Liver (tissue), 9 donors: ENCODE measurements around the gene NUTM1. TPM values are rescaled to one million over a fixed set of nuclear protein-coding genes. Genes with fewer than 3 reads are reported as not detected.
"Not testable (repeated sequence)": the region's sequence is repeated elsewhere in the genome, so short reads cannot be mapped to it uniquely, and the experiment has no call there.

ENCODE experiments used
- DNase-seq: peaks from one replicate; pipeline ENCODE4 v3.0.0-alpha.2; 2017; ENCODE audit warnings: low spot score
- H3K27ac ChIP-seq, 2 donors: one replicate each; pipeline ENCODE4 v1.7.0; 2013; ENCODE audit warnings: inconsistent platforms in 2 of 2, low read length in 2 of 2, control low read depth in 1 of 2, low read depth in 1 of 2, mild to moderate bottlenecking in 1 of 2
- H3K27me3 ChIP-seq, 4 donors: one replicate each; pipeline versions ENCODE4 v1.6.1 to v1.7.0; 2013; ENCODE audit warnings: low read length in 3 of 4, inconsistent platforms in 1 of 4, mild to moderate bottlenecking in 1 of 4, moderate library complexity in 1 of 4; ENCODE audit not compliant: control insufficient read depth in 4 of 4, insufficient read depth in 4 of 4
- H3K36me3 ChIP-seq, 4 donors: one replicate each; pipeline versions ENCODE4 v1.6.1 to v1.7.0; 2013; ENCODE audit warnings: low read length in 3 of 4, mild to moderate bottlenecking in 3 of 4, low read depth in 1 of 4, moderate library complexity in 1 of 4; ENCODE audit not compliant: control insufficient read depth in 4 of 4, insufficient read depth in 3 of 4
- H3K4me1 ChIP-seq, 4 donors: one replicate each; pipeline versions ENCODE4 v1.6.1 to v1.7.0; 2013; ENCODE audit warnings: low read length in 3 of 4, mild to moderate bottlenecking in 3 of 4, moderate library complexity in 1 of 4; ENCODE audit not compliant: control insufficient read depth in 4 of 4, insufficient read depth in 4 of 4
- H3K4me3 ChIP-seq, 3 donors: one replicate each; pipeline versions ENCODE4 v1.6.1 to v1.7.0; 2013; ENCODE audit warnings: low read length in 3 of 3, control low read depth in 1 of 3, low read depth in 1 of 3, mild to moderate bottlenecking in 1 of 3
- H3K9ac ChIP-seq, 2 donors: one replicate each; pipeline ENCODE4 v1.7.0; 2013; ENCODE audit warnings: low read length in 2 of 2, mild to moderate bottlenecking in 2 of 2, moderate library complexity in 2 of 2, control low read depth in 1 of 2, low read depth in 1 of 2
- H3K9me3 ChIP-seq, 4 donors: one replicate each; pipeline versions ENCODE4 v1.6.1 to v1.7.0; 2013; ENCODE audit warnings: low read length in 3 of 4; ENCODE audit not compliant: control insufficient read depth in 4 of 4
- CTCF ChIP-seq: fragments of 150-350 bp; IDR thresholded peaks from 2 replicates; pipeline ENCODE4 v1.5.1; 2017; ENCODE audit warnings: improper control_type of control experiment, low read depth, low read length; ENCODE audit not compliant: missing input control
- FOXA1 ChIP-seq: IDR thresholded peaks from 2 replicates; pipeline ENCODE4 v1.6.1; 2016; ENCODE audit warnings: antibody characterized with exemption
- FOXA2 ChIP-seq: IDR thresholded peaks from 2 replicates; pipeline ENCODE4 v1.6.1; 2016; ENCODE audit warnings: antibody characterized with exemption
- GABPA ChIP-seq, 2 donors: IDR thresholded peaks in 1 of 2; conservative IDR thresholded peaks in 1 of 2; 2 replicates each; pipeline ENCODE4 v1.6.1; 2016; ENCODE audit warnings: antibody characterized with exemption in 2 of 2, mild to moderate bottlenecking in 1 of 2, moderate library complexity in 1 of 2
- HNF4A ChIP-seq, 2 donors: conservative IDR thresholded peaks; 2 replicates each; pipeline ENCODE4 v1.6.1; 2016; ENCODE audit warnings: antibody characterized with exemption in 2 of 2, mild to moderate bottlenecking in 2 of 2
- HNF4G ChIP-seq: IDR thresholded peaks from 2 replicates; pipeline ENCODE4 v1.6.1; 2016; ENCODE audit warnings: antibody characterized with exemption
- JUND ChIP-seq, 2 donors: IDR thresholded peaks; 2 replicates each; pipeline ENCODE4 v1.6.1; 2016; ENCODE audit warnings: antibody characterized with exemption in 2 of 2
- MAX ChIP-seq: IDR thresholded peaks from 2 replicates; pipeline ENCODE4 v1.6.1; 2016; ENCODE audit warnings: antibody characterized with exemption
- NR2F2 ChIP-seq: IDR thresholded peaks from 2 replicates; pipeline ENCODE4 v1.6.1; 2016; ENCODE audit warnings: antibody characterized with exemption
- RAD21 ChIP-seq, 2 donors: IDR thresholded peaks; 2 replicates each; pipeline ENCODE4 v1.6.1; 2016; ENCODE audit warnings: antibody characterized with exemption in 2 of 2, mild to moderate bottlenecking in 2 of 2
- RXRA ChIP-seq, 2 donors: IDR thresholded peaks; 2 replicates each; pipeline ENCODE4 v1.6.1; 2017 to 2018; ENCODE audit warnings: antibody characterized with exemption in 2 of 2, mild to moderate bottlenecking in 1 of 2
- SP1 ChIP-seq: IDR thresholded peaks from 2 replicates; pipeline ENCODE4 v1.6.1; 2018; ENCODE audit warnings: antibody characterized with exemption, mild to moderate bottlenecking
- TAF1 ChIP-seq: conservative IDR thresholded peaks from 2 replicates; pipeline ENCODE4 v1.6.1; 2016; ENCODE audit warnings: antibody characterized with exemption, mild to moderate bottlenecking
- ZBTB33 ChIP-seq: IDR thresholded peaks from 2 replicates; pipeline ENCODE4 v1.6.1; 2016; ENCODE audit warnings: antibody characterized with exemption
- WGBS: extraction: QIAGEN DNeasy Blood & Tissue Kit; methylation state at CpG from one replicate; pipeline ENCODE4 v1.1.7; 2013; 5-methylcytosine and 5-hydroxymethylcytosine counted together
- polyA plus RNA-seq, 2 donors: library from polyadenylated mRNA; stranded (reverse) in 1 of 2; unstranded in 1 of 2; fragments of 200-250 nt in 1 of 2; fragments of >200 nt in 1 of 2; fragmentation: Nextera tagmentation in 1 of 2; extraction: Ambion mirVana in 1 of 2; gene quantifications; one replicate each; pipeline versions ENCODE4 v1.2.1 to v1.2.3, GENCODE V29; 2013 to 2015
- total RNA-seq, 2 donors: library from RNA; depleted of rRNA; stranded (reverse); fragments of >200 nt; gene quantifications; one replicate each; pipeline ENCODE4 v1.2.3, GENCODE V29; 2014
- TF ChIP-seq, protein P1 (sequence below): IDR thresholded peaks from 2 replicates; pipeline ENCODE4 v1.6.1; 2016; ENCODE audit warnings: antibody characterized with exemption
- TF ChIP-seq, protein P2 (sequence below): IDR thresholded peaks from 2 replicates; pipeline ENCODE4 v1.6.1; 2016; ENCODE audit warnings: antibody characterized with exemption, mild to moderate bottlenecking
- donor health status: healthy.
- donor health status: healthy.
- donor health status: healthy.
- donor health status: healthy.
- donor health status: healthy.

NUTM1 gene
- total and polyA plus RNA-seq, 4 donors, result not detected

GRCh38 chr15:34342213-34342736, 840 bp upstream of the NUTM1 start:
- Histone ChIP-seq H3K9ac (peak overlapping the region; percentile 7 to 88), H3K4me3 (peak overlapping the region; percentile 71 to 93 (median 93)), H3K27ac (peak overlapping the region; percentile 80 to 82)
- WGBS, result 37% methylated on average over 26 of the region's 26 CpGs
- not testable (repeated sequence) for H3K27me3 ChIP-seq, H3K4me1 ChIP-seq, DNase-seq, H3K36me3 ChIP-seq, H3K9me3 ChIP-seq

GRCh38 chr15:34347951-34348638, 5.0 kb downstream of the NUTM1 start:
- H3K4me1 ChIP-seq, result no peaks in the 10 kb centered on the region
- WGBS, result 80% methylated on average over 13 of the region's 13 CpGs
- no peak for DNase-seq
- H3K36me3 ChIP-seq, result no peaks in the 10 kb centered on the region
- H3K9me3 ChIP-seq, result no peaks in the 10 kb centered on the region
- no peak for TF ChIP-seq MAX
- no peak for TF ChIP-seq FOXA1
- TF ChIP-seq, protein P1, sequence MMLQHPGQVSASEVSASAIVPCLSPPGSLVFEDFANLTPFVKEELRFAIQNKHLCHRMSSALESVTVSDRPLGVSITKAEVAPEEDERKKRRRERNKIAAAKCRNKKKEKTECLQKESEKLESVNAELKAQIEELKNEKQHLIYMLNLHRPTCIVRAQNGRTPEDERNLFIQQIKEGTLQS, result no peak
- TF ChIP-seq, protein P2, sequence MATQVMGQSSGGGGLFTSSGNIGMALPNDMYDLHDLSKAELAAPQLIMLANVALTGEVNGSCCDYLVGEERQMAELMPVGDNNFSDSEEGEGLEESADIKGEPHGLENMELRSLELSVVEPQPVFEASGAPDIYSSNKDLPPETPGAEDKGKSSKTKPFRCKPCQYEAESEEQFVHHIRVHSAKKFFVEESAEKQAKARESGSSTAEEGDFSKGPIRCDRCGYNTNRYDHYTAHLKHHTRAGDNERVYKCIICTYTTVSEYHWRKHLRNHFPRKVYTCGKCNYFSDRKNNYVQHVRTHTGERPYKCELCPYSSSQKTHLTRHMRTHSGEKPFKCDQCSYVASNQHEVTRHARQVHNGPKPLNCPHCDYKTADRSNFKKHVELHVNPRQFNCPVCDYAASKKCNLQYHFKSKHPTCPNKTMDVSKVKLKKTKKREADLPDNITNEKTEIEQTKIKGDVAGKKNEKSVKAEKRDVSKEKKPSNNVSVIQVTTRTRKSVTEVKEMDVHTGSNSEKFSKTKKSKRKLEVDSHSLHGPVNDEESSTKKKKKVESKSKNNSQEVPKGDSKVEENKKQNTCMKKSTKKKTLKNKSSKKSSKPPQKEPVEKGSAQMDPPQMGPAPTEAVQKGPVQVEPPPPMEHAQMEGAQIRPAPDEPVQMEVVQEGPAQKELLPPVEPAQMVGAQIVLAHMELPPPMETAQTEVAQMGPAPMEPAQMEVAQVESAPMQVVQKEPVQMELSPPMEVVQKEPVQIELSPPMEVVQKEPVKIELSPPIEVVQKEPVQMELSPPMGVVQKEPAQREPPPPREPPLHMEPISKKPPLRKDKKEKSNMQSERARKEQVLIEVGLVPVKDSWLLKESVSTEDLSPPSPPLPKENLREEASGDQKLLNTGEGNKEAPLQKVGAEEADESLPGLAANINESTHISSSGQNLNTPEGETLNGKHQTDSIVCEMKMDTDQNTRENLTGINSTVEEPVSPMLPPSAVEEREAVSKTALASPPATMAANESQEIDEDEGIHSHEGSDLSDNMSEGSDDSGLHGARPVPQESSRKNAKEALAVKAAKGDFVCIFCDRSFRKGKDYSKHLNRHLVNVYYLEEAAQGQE, result no peak
- no peak for TF ChIP-seq SP1
- TF ChIP-seq NR2F2, result no peak
- TF ChIP-seq FOXA2, result no peak
- TF ChIP-seq HNF4A (conservative IDR thresholded peaks at IDR 0.05), result no peak
- TF ChIP-seq HNF4G, result no peak
- no peak for TF ChIP-seq ZBTB33
- no peak overlapping the region for H3K9ac ChIP-seq
- peaks cover 0 to 2% (median 0%) of the 10 kb centered on the region in 4 donors for H3K27me3 ChIP-seq
- H3K4me3 ChIP-seq, result no peak overlapping the region
- no peak overlapping the region for H3K27ac ChIP-seq

GRCh38 chr15:34348735-34349300, 5.7 kb downstream of the NUTM1 start:
- Histone ChIP-seq H3K9me3 (no peaks in the 10 kb centered on the region), H3K36me3 (no peaks in the 10 kb centered on the region), H3K27ac (no peak overlapping the region), H3K27me3 (peaks cover 0 to 2% (median 0%) of the 10 kb centered on the region in 4 donors), H3K4me1 (no peaks in the 10 kb centered on the region), H3K4me3 (no peak overlapping the region), H3K9ac (no peak overlapping the region)
- WGBS, result 65% methylated on average over 1 of the region's 1 CpG
- no peak for DNase-seq
- TF ChIP-seq HNF4A (conservative IDR thresholded peaks at IDR 0.05) (no peak), FOXA2 (no peak), HNF4G (no peak), JUND (IDR thresholded peaks at IDR 0.05) (no peak), NR2F2 (no peak), CTCF (no peak), FOXA1 (no peak), TAF1 (no peak), RAD21 (IDR thresholded peaks at IDR 0.05) (no peak), GABPA (IDR thresholded peaks at IDR 0.05 in 1 of 2, conservative IDR thresholded peaks at IDR 0.05 in 1 of 2) (no peak), RXRA (IDR thresholded peaks at IDR 0.05) (no peak), ZBTB33 (no peak)
